NCI-H2081 (cell line): ENCODE measurements around the gene HOXA1.
"Not testable (repeated sequence)": the region's sequence is repeated elsewhere in the genome, so short reads cannot be mapped to it uniquely, and the experiment has no call there.

Experiments used
- DNase-seq, 2 experiments: peaks; one replicate each; lab custom pipeline; 2025; lab: John Stamatoyannopoulos, UW

The HOXA1 gene

GRCh38 chr7:27046854-27047549 lies 48.8 kb downstream of the HOXA1 start:
- DNase-seq: no peak

- not testable (repeated sequence) for DNase-seq
These were observed 49.8 kb downstream of the HOXA1 start for GRCh38 chr7:27045972-27046371.

DNA sequence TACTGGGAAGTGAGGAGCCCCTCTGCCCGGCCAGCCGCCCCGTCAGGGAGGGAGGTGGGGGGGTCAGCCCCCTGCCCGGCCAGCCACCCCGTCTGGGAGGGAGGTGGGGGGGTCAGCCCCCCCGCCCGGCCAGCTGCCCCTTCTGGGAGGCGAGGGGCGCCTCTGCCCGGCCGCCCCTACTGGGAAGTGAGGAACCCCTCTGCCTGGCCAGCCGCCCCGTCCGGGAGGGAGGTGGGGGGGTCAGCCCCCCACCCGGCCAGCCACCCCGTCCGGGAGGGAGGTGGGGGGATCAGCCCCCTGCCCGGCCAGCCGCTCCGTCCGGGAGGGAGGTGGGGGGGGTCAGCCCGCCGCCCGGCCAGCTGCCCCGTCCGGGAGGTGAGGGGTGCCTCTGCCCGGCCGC lies 50.7 kb downstream of the HOXA1 start:
- DNase-seq: not testable (repeated sequence)
